ENCODE measurements around the gene PARVA.

PARVA gene

GRCh38 chr11:12376259-12377081 is 901 bp upstream of the PARVA start:
- no peak for DNase-seq (ENCODE audit: low spot score)

GRCh38 chr11:12377824-12378593 is 638 bp downstream of the PARVA start:
- peak; percentile 87 for DNase-seq (ENCODE audit: low spot score)

DNA sequence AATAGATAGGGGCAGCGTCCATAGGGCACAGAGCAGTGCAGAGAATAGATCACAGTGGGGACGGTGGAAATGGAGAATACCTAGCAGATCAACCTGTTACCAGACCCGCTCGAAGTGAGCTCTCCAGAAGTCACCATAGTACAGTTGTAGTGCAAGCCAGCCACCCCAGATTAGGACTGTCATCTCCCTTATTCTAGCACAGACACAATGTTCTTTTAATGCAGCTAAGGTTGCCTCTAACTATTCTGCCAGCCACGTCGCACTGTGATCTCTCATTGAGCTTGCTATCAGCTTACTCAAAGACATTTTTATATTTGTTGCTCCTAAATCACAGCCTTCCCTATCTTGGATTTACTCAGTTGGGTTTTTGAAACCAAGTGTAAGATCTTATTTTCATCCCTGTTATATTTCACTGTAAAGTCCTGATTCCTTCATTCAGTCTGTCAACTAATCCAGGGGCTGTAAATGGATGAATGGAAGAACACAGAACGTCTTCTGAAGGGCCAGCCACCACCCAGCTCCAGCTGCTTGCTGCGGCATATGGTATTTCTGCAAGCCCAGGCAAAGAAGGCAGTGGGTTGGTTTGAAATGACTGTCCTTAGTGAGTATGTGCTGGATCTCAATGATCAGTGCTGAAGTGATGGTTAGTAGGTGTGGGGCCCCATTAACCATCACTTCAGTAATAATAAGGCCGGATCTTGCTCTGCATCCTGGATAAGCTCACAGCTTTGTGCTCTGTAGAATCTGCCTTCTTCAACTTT is 3.4 kb downstream of the PARVA start:
- no peak for DNase-seq (ENCODE audit: low spot score)

- no peak for DNase-seq (ENCODE audit: low spot score)
Measured at GRCh38 chr11:12381875-12382274, 4.5 kb downstream of the PARVA start.

DNA sequence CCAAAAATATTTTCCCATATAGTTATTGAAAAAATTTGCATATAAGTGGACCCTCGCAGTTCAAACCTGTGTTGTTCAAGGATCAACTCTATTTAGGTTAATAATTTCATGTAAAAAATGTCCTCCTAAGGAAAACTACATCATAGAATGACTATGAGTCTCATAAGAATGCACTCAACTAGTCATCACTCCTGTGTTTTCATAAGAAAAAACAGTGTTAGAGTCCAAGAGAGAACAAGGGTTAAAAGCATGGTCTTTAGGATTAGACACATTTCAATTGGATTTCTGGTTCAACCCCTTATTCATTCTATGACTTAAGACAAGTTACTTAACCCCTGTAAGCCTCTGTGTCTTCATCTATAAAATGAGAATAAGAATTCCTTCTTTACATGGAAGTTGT is 5.1 kb downstream of the PARVA start:
- DNase-seq (ENCODE audit: low spot score): no peak

DNA sequence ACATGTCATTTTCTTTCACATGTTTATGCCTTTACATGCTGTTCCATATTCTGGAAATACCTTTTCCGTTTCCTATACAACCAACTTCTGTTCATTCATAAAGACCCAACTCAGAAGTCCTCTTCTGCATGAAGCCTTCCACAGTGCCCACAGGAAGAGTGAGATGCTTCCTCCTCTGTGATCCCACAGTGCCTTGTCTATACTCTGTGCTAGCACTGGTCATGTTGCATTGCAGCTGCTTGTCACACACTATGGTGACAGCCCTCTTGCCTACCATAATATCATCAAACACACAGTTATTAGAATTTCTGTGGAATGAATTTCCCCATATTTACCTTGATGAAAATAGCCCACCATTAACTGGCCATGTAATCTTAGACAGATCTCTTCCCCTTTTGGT is 8.9 kb downstream of the PARVA start:
- DNase-seq (ENCODE audit: low spot score): no peak

GRCh38 chr11:12386745-12387144 is 9.4 kb downstream of the PARVA start:
- no peak for DNase-seq (ENCODE audit: low spot score)

GRCh38 chr11:12388173-12388572 is 10.8 kb downstream of the PARVA start:
- no peak for DNase-seq (ENCODE audit: low spot score)

GRCh38 chr11:12388939-12389670 is 11.7 kb downstream of the PARVA start:
- DNase-seq (ENCODE audit: low spot score): no peak

DNA sequence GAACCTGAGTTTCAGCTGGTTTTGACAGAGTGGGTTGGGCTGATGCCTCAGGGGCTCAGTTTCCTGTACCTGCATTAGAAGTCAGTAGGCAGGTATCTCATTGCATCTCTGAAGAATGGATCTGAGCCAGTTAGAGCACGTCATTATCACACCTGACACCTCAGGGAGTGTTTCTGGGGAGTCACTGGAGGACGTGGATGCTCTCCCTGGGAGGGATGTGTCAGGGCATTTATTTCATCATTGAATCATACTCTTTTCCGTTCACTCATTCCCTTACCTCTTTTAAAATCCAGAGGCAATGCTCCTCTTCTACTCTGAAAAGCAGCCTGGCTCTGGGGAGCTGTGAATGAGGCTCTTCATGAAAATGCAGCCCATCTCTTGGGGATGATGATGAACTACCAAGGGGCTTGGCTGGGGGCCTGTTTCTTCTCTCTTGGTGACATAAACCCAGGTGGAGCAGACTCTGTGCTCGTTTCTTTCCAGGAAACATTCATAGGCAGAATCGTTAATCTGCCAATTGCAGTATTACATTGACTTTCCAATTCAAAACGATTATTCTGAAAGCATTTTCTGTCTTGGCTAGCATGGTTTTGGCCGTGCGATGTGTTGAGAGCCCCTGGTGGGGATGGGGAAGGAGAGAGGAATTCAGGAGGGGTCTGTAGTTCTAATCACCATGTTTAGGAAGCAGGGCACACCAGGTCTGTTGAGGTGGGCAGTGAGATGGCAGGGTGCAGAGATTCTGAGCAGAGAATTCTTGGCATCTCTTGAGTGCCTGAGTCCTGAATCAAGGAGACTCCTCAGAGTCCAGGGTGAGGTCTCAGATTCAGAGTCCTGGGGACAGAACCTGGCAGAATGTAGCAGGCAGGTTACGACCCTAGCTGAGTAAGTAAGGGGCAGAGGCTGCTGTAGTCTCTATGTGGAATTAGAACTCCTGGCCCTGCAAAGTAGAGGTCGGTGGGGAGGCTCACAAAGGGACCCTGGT is 12.6 kb downstream of the PARVA start:
- no peak for DNase-seq (ENCODE audit: low spot score)

DNA sequence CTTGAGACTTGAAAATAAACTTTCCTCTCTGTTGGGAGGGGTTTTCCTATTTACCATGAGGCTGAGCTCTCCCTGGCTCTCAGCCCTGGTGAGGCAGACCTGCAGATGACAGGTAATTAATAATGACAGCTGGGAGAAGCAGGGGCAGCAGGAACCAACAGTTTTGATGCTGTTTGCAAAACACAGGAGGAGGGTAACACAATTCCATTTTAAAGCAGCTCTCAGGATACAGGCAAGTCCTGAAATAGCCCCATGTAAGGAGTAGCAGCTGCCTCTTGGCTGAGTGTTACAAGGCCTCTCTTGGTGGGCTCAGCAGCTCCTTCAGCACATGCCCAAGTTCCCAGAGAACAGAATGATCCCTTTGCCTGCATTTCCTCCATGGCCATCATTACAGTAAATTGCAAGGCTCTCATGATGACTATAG is 13.3 kb downstream of the PARVA start:
- no peak for DNase-seq (ENCODE audit: low spot score)

GRCh38 chr11:12392672-12393071 is 15.3 kb downstream of the PARVA start:
- DNase-seq (ENCODE audit: low spot score): no peak

DNA sequence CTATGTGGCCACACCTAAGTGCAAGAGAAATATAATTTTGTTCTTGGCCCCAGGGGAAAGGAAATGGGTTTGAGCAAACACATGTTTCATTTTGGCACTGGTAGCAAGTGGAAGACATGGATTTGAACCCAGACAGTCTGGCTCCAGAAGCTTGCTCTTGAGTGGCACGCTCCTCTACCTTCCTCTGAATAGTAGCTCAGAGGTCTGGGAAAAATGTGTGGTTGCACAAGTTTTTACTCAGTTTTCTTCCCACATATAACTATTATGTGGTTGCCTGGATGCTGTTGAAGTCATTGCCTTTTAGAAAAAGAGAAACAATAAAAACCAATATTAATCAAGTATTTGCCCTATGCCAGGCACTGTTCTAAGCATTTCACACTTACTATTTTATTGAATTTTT is 16.3 kb downstream of the PARVA start:
- no peak for DNase-seq (ENCODE audit: low spot score)

DNA sequence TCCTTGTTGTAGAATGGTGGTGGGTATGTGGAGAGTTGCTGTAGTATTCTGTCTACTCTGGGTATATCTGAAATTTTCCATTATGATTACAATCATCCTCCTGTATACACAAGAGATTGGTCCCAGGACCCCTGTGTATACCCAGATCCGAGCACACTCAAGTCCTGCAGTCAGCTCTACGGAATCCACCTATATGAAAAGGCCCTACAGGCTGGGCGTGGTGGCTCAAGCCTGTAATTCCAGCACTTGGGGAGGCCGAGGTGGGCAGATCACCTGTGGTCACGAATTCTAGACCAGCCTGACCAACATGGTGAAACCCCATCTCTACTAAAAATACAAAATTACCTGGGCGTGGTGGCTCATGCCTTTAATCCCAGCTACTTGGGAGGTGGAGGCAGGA is 17.2 kb downstream of the PARVA start:
- no peak for DNase-seq (ENCODE audit: low spot score)

GRCh38 chr11:12395333-12395732 is 18.0 kb downstream of the PARVA start:
- no peak for DNase-seq (ENCODE audit: low spot score)

DNA sequence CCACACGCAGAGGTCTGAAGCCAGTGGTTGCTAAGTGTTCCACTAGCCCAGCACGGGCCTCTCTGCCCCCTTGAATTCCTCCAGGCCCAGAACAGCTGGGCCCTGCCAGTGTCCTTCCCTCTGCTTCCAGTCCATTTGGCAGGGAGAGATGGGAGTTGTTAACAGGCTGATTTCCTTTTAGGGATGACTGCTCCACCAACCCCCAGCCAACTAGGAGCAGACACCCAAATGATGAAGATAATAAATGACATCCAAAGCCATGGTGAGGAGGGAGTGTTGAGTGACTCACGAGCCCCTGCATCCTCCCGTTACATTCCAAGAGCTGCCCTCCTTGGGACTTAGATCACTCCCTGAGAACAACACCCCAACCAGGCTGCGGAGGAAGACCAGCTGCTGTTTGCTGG is 20.6 kb downstream of the PARVA start:
- no peak for DNase-seq (ENCODE audit: low spot score)

DNA sequence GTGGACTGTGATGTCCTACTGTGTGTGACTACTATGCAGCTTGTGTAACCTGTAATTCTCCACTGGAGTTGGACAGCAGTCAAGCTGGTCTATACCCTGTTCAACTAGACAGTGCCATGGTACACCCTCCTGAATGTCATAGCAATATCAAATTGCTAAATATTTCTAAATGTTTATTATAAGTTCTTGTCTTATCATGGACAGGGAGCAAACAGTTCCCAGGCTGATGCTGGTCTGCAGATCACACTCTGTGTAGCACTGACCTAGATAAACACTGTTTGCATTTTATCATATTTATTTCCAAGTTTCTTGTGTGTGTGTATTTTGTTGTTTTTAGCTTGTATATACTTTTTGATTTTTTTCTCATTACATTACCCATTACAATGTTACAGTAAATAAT is 22.0 kb downstream of the PARVA start:
- DNase-seq (ENCODE audit: low spot score): no peak

- DNase-seq (ENCODE audit: low spot score): no peak
Measured at GRCh38 chr11:12402025-12402424, 24.7 kb downstream of the PARVA start.

DNA sequence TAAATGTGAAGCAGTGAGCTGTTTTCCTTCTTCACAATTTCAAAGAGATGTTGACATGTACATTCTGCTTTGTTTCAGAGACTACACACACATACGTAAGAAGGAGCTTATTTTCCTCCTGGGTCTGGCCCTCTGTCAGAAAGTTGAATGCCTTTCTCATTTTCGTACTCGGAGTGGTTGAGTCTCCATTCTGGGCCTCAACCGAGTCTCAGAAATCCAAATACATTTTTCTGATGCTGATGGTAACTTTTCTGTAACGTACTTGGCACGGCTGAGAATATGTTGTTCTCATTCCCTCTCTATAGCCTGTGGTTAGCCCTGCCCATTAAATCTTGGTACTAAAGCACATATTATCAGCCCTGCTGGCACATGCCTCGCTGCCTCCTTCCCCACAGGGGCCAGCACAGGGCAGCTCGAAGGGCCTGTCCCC is 25.3 kb downstream of the PARVA start:
- DNase-seq (ENCODE audit: low spot score): no peak

DNA sequence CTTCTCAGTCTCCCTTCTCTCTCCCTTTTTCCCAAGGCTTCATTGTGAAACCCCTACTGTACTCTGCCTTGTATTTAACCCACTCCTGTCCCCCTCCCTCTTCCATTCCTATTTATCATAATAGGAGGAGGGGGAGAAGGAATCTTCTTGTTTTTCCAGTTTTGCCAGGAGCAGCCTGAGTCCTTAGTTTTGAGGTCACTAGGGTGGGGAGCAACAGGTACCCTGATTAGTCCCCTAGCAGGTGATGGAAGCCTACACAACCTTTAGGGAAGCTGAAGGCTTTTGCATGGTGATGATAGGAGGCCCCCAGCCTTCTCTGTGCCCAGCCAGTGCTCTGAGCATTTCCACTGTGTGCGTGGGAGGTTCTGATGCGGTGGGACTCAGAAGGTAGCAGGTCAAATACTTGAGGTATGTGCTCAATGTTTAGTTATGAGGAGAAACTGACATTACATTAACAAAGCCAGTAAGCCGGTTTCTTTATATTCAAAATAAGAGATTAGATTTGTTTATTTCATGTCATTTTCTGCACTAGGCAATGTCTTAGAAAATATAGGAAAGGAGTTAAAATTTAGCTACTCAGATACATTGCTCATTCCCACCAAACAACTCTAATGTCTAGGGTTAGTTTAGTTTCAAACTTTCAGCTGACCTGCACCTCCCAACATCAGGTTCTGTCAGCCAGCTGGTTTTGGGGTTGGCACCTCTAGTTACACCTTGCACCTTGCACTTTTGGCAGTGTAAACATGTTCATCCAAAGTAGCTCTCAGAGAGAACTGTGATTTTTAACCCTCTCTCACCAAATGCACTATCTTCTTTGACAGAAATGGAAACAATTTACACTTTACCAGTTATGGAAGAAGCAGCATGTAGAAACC is 26.0 kb downstream of the PARVA start:
- no peak for DNase-seq (ENCODE audit: low spot score)
